Mesenchymal stem cell (in vitro differentiated cells and primary cell): ENCODE data around the gene C1R.

ENCODE experiments used
- DNase-seq: peaks from one replicate; pipeline ENCODE4 v3.0.0-alpha.2; 2013
- H2AFZ ChIP-seq: one replicate; pipeline ENCODE4 v1.6.1; 2013; ENCODE audit warnings: low read depth, mild to moderate bottlenecking, control low read depth, inconsistent platforms, low read length, moderate library complexity
- H2AK5ac ChIP-seq: 2 replicates; pipeline ENCODE4 v1.6.1; 2013; ENCODE audit warnings: low read length, moderate library complexity, mild to moderate bottlenecking, inconsistent platforms; ENCODE audit not compliant: severe bottlenecking
- H2BK120ac ChIP-seq: one replicate; pipeline ENCODE4 v1.6.1; 2013; ENCODE audit warnings: low read depth, mild to moderate bottlenecking, inconsistent platforms, low read length, moderate library complexity
- H2BK12ac ChIP-seq, 2 experiments: one replicate each; pipeline ENCODE4 v1.6.1; 2013; ENCODE audit warnings: inconsistent platforms in 2 of 2, low read length in 2 of 2, mild to moderate bottlenecking in 2 of 2, moderate library complexity in 2 of 2, control low read depth in 1 of 2
- H2BK15ac ChIP-seq: one replicate; pipeline ENCODE4 v1.6.1; 2013; ENCODE audit warnings: mild to moderate bottlenecking, low read depth, inconsistent platforms; ENCODE audit not compliant: poor library complexity, severe bottlenecking
- H2BK5ac ChIP-seq: 2 replicates; pipeline ENCODE4 v1.6.1; 2013; ENCODE audit warnings: low read depth, mild to moderate bottlenecking, low read length, control low read depth, inconsistent platforms; ENCODE audit not compliant: poor library complexity, severe bottlenecking
- H3K14ac ChIP-seq, 2 experiments: one replicate each; pipeline ENCODE4 v1.6.1; 2013; ENCODE audit warnings: inconsistent platforms in 2 of 2, low read length in 2 of 2, control low read depth in 1 of 2, mild to moderate bottlenecking in 1 of 2, moderate library complexity in 1 of 2
- H3K18ac ChIP-seq, 2 experiments: one replicate each; pipeline ENCODE4 v1.6.1; 2013; ENCODE audit warnings: inconsistent platforms in 2 of 2, low read length in 2 of 2, control low read depth in 1 of 2, low read depth in 1 of 2, mild to moderate bottlenecking in 1 of 2
- H3K23ac ChIP-seq, 2 experiments: one replicate each; pipeline ENCODE4 v1.6.1; 2013; ENCODE audit warnings: inconsistent platforms in 2 of 2, low read length in 2 of 2, mild to moderate bottlenecking in 2 of 2, moderate library complexity in 2 of 2, control low read depth in 1 of 2
- H3K27ac ChIP-seq: 2 replicates; pipeline ENCODE4 v1.5.1; 2013; ENCODE audit warnings: mild to moderate bottlenecking, moderate library complexity, low read length, control low read depth, inconsistent platforms; ENCODE audit not compliant: poor library complexity, severe bottlenecking
- H3K27me3 ChIP-seq, 2 experiments: 2 replicates each; pipeline versions ENCODE4 v1.6.1 to v1.7.0; 2013; ENCODE audit warnings: low read length in 2 of 2, mild to moderate bottlenecking in 2 of 2, moderate library complexity in 2 of 2, control low read depth in 1 of 2, inconsistent platforms in 1 of 2; ENCODE audit not compliant: control insufficient read depth in 1 of 2, insufficient read depth in 1 of 2
- H3K36me3 ChIP-seq, 2 experiments: 2 replicates each; pipeline versions ENCODE4 v1.6.1 to v1.7.0; 2013; ENCODE audit warnings: low read length in 2 of 2, control low read depth in 1 of 2, inconsistent platforms in 1 of 2, low read depth in 1 of 2, mild to moderate bottlenecking in 1 of 2; ENCODE audit not compliant: insufficient read depth in 2 of 2, control insufficient read depth in 1 of 2
- H3K4ac ChIP-seq, 2 experiments: one replicate each; pipeline ENCODE4 v1.6.1; 2013; ENCODE audit warnings: inconsistent platforms in 2 of 2, low read length in 2 of 2, mild to moderate bottlenecking in 2 of 2, moderate library complexity in 2 of 2, control low read depth in 1 of 2, low read depth in 1 of 2
- H3K4me1 ChIP-seq: 2 replicates; pipeline ENCODE4 v1.6.1; 2013; ENCODE audit warnings: low read depth, low read length, control low read depth; ENCODE audit not compliant: control insufficient read depth, insufficient read depth
- H3K4me2 ChIP-seq: 2 replicates; pipeline ENCODE4 v1.6.1; 2013; ENCODE audit warnings: low read length, mild to moderate bottlenecking, inconsistent platforms; ENCODE audit not compliant: poor library complexity, severe bottlenecking
- H3K4me3 ChIP-seq, 2 experiments: 2 replicates each; pipeline versions ENCODE4 v1.5.1 to v1.7.0; 2013; ENCODE audit warnings: low read length in 2 of 2, mild to moderate bottlenecking in 2 of 2, control low read depth in 1 of 2, low read depth in 1 of 2; ENCODE audit not compliant: insufficient read depth in 1 of 2
- H3K79me1 ChIP-seq: replicated peaks from 2 replicates; pipeline ENCODE4 v1.6.1; 2013; ENCODE audit warnings: mild to moderate bottlenecking, control low read depth, low read length, inconsistent platforms; ENCODE audit not compliant: poor library complexity, severe bottlenecking
- H3K9ac ChIP-seq: 2 replicates; pipeline ENCODE4 v1.7.0; 2013; ENCODE audit warnings: mild to moderate bottlenecking, low read length, moderate library complexity
- H3K9me3 ChIP-seq: 2 replicates; pipeline ENCODE4 v1.7.0; 2013; ENCODE audit warnings: mild to moderate bottlenecking, low read length; ENCODE audit not compliant: control insufficient read depth
- H4K8ac ChIP-seq: one replicate; pipeline ENCODE4 v1.6.1; 2013; ENCODE audit warnings: inconsistent platforms, mild to moderate bottlenecking, low read length, moderate library complexity
- H4K91ac ChIP-seq: one replicate; pipeline ENCODE4 v1.6.1; 2013; ENCODE audit warnings: mild to moderate bottlenecking, low read length, inconsistent platforms
- WGBS: methylation state at CpG from one replicate; pipeline ENCODE4 v1.1.7; 2013; ENCODE audit warnings: mixed read lengths; 5-methylcytosine and 5-hydroxymethylcytosine counted together

The C1R gene

DNA sequence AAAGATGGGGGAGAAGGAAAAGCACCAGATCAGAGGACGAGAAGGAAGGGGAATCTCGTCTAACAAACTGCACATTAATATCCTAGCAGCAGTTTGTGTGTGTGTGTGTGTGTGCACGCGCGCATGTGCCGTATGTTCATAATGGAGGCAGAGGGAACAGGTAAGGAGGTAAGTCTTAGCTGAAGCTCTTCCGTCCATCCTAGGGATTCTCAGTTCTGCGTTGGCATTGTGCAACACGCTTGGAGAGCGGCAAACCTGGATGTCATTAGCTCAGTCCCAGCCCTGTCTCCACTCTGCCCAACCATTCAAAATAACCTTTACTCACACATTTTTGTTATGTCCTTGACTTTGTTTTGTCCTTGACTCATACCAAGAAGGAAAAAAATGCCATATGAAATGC is 1.6 kb upstream of the C1R start:
- Histone ChIP-seq H4K91ac (no peak overlapping the region), H3K14ac (no peak overlapping the region), H3K4ac (peak overlapping the region in 1 of 2 experiments; percentile 16), H3K9ac (peak overlapping the region; percentile 93), H2BK15ac (no peak overlapping the region), H3K36me3 (peaks cover 10 to 36% of the 10 kb centered on the region in 2 experiments), H3K4me2 (no peak overlapping the region), H2BK5ac (no peak overlapping the region), H2AK5ac (no peak overlapping the region), H3K27me3 (peaks cover 0 to 5% of the 10 kb centered on the region in 2 experiments), H4K8ac (no peak overlapping the region), H3K18ac (peak overlapping the region in 1 of 2 experiments; percentile 6), H3K4me3 (peak overlapping the region in 1 of 2 experiments; percentile 32), H2BK12ac (no peak overlapping the region), H3K4me1 (peaks cover 8% of the 10 kb centered on the region), H3K23ac (no peak overlapping the region), H2BK120ac (no peak overlapping the region), H3K9me3 (no peaks in the 10 kb centered on the region), H3K27ac (no peak overlapping the region), H3K79me1 (no peaks in the 10 kb centered on the region), H2AFZ (no peak overlapping the region)
- DNase-seq: no peak
- 93% methylated on average over 10 of the region's 10 CpGs for WGBS

DNA sequence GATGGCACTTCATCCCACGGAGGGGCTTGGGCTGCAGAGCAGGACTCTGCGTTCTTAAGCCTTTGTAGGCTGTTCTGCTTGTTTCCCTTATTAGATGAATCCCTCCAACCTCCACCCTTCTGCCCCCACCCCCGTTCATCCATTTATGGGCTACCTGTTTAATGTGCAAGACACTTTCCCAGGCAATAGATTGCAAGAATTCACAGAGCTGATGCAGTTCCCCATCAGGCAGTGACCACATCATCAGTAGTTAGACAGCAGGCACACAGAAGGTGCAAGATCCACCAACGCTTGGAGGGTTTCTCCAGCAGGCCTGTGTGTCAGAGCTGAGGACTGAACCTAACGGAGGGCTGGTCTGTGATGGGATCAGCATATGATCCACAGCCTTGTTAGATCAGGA is 1.2 kb upstream of the C1R start:
- Histone ChIP-seq H4K8ac (no peak overlapping the region), H3K18ac (no peak overlapping the region), H2AFZ (no peak overlapping the region), H3K14ac (no peak overlapping the region), H3K27ac (no peak overlapping the region), H3K9me3 (no peaks in the 10 kb centered on the region), H2BK120ac (no peak overlapping the region), H3K79me1 (no peaks in the 10 kb centered on the region), H3K27me3 (peaks cover 0 to 5% of the 10 kb centered on the region in 2 experiments), H2AK5ac (no peak overlapping the region), H3K4me2 (no peak overlapping the region), H2BK15ac (no peak overlapping the region), H3K4me3 (peak overlapping the region in 1 of 2 experiments; percentile 32), H3K36me3 (peaks cover 10 to 37% of the 10 kb centered on the region in 2 experiments), H3K4ac (no peak overlapping the region), H4K91ac (no peak overlapping the region), H2BK5ac (no peak overlapping the region), H2BK12ac (no peak overlapping the region), H3K4me1 (peaks cover 8% of the 10 kb centered on the region), H3K23ac (no peak overlapping the region), H3K9ac (peak overlapping the region; percentile 93)
- no peak for DNase-seq
- WGBS: 82% methylated on average over 5 of the region's 5 CpGs

DNA sequence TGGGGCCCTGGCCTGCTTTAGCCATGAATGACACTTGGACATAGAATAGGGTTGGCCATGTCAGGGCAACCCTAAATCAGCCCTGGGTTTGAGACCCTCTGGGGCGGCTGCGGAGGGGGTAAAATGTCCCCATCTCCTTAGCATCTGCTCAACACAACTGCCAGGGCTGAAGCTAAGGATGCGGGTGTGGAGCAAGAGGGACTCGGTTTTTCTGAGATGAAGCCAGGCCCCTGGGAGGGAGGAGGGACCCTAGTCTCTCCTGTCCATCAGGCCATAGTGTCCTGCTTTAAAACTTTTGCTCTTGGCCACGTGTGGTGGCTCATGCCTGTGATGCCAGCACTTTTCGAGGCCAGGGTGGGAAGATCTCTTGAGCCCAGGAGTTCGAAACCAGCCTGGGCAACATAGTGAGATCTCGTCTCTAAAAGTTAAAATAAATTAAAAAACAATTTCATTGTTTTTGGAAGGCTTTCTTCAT is 778 bp upstream of the C1R start:
- no peak overlapping the region for H2AK5ac ChIP-seq
- H4K8ac ChIP-seq: peak overlapping the region; percentile 47
- H3K36me3 ChIP-seq: peaks cover 10 to 38% of the 10 kb centered on the region in 2 experiments
- H2AFZ ChIP-seq: no peak overlapping the region
- no peak overlapping the region for H3K4me2 ChIP-seq
- peak overlapping the region in 1 of 2 experiments; percentile 92 for H3K4me3 ChIP-seq
- peaks cover 0 to 5% of the 10 kb centered on the region in 2 experiments for H3K27me3 ChIP-seq
- peak overlapping the region; percentile 44 to 89 for H2BK12ac ChIP-seq
- H3K9ac ChIP-seq: peak overlapping the region; percentile 93
- peak overlapping the region; percentile 81 for H4K91ac ChIP-seq
- H3K79me1 ChIP-seq: no peaks in the 10 kb centered on the region
- DNase-seq: no peak
- H2BK5ac ChIP-seq: no peak overlapping the region
- WGBS: 82% methylated on average over 7 of the region's 8 CpGs
- no peak overlapping the region for H2BK120ac ChIP-seq
- no peak overlapping the region for H3K27ac ChIP-seq
- H3K23ac ChIP-seq: no peak overlapping the region
- H3K14ac ChIP-seq: no peak overlapping the region
- H3K4me1 ChIP-seq: peaks cover 8% of the 10 kb centered on the region
- peak overlapping the region; percentile 15 for H2BK15ac ChIP-seq
- no peaks in the 10 kb centered on the region for H3K9me3 ChIP-seq
- H3K4ac ChIP-seq: peak overlapping the region; percentile 73 to 75
- H3K18ac ChIP-seq: peak overlapping the region; percentile 68 to 69

DNA sequence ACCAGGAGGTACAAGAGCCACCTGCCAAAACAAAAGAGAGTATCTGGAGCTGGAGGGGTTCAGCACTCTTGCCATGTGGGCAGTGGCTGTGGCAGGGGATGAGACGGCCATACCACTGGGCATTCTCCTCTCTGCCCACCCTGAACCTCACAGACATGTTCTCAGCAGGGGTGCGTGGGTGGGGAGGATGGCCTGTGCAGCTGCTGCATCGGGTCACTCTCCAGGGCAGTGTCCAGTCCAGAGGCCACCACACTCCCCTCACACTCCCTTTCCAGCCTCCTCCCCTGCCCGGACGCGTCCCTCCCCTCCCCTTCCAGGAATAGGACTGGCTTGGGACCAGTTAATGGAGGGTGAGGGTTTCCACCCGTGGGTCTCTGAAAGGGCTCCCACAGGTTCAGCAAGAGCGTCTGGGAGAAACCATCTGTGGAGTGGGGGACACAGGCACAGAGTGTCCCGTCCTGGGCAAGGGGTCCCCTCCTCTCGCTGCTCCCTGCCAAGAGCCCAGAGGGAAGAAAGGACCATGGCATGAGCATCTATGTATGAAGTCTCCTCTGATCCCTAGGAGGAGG is 501 bp downstream of the C1R start:
- H3K9me3 ChIP-seq: no peaks in the 10 kb centered on the region
- H2BK120ac ChIP-seq: peak overlapping the region; percentile 7
- H3K4ac ChIP-seq: peak overlapping the region; percentile 56 to 80
- peak overlapping the region; percentile 48 for H2AFZ ChIP-seq
- H2BK15ac ChIP-seq: peak overlapping the region; percentile 94
- no peak overlapping the region for H3K4me2 ChIP-seq
- H3K9ac ChIP-seq: peak overlapping the region; percentile 93
- peaks cover 0 to 5% of the 10 kb centered on the region in 2 experiments for H3K27me3 ChIP-seq
- peak overlapping the region; percentile 94 for H4K91ac ChIP-seq
- H3K18ac ChIP-seq: peak overlapping the region; percentile 62 to 87
- H3K36me3 ChIP-seq: peaks cover 3 to 43% of the 10 kb centered on the region in 2 experiments
- peak overlapping the region; percentile 75 to 93 for H2BK12ac ChIP-seq
- H3K4me3 ChIP-seq: peak overlapping the region in 1 of 2 experiments; percentile 92
- H2BK5ac ChIP-seq: no peak overlapping the region
- no peaks in the 10 kb centered on the region for H3K79me1 ChIP-seq
- 85% methylated on average over 7 of the region's 10 CpGs for WGBS
- H3K14ac ChIP-seq: peak overlapping the region in 1 of 2 experiments; percentile 84
- H2AK5ac ChIP-seq: peak overlapping the region; percentile 50
- H4K8ac ChIP-seq: peak overlapping the region; percentile 33
- H3K4me1 ChIP-seq: peaks cover 8% of the 10 kb centered on the region
- H3K23ac ChIP-seq: no peak overlapping the region
- no peak overlapping the region for H3K27ac ChIP-seq
- no peak for DNase-seq
